Stromal cell of bone marrow (primary cell): Measurements from ENCODE around the gene CBFA2T3.

Source experiments
- DNase-seq: peaks from one replicate; pipeline ENCODE4 v3.0.0-alpha.2; 2012; ENCODE audit warnings: low read depth

The CBFA2T3 gene

GRCh38 chr16:88939245-88939971 is 37.6 kb downstream of the CBFA2T3 start:
- DNase-seq = no peak

DNA sequence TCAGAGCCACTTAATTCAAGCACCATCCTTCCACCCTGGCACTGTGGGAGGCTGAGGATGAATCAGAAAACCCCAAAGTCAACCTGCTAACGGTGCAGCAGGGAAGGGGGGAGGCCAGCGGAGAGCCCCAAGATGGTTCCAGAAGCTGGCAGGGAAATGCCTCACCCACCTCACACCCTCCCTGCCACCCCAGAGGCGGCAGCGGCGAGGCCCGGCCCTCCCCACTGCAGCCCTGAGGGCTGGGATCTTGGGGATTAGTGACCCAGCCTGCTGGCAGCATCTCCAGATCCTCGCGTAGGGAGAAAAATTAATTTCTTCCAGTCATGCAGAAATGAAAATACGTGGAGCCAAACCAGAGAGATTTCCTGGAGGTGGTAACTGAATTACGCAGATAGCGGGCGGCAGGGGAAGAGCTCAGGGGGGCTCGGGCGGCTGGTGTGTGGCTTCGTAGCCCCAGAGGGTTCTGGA is 38.2 kb downstream of the CBFA2T3 start:
- no peak for DNase-seq

DNA sequence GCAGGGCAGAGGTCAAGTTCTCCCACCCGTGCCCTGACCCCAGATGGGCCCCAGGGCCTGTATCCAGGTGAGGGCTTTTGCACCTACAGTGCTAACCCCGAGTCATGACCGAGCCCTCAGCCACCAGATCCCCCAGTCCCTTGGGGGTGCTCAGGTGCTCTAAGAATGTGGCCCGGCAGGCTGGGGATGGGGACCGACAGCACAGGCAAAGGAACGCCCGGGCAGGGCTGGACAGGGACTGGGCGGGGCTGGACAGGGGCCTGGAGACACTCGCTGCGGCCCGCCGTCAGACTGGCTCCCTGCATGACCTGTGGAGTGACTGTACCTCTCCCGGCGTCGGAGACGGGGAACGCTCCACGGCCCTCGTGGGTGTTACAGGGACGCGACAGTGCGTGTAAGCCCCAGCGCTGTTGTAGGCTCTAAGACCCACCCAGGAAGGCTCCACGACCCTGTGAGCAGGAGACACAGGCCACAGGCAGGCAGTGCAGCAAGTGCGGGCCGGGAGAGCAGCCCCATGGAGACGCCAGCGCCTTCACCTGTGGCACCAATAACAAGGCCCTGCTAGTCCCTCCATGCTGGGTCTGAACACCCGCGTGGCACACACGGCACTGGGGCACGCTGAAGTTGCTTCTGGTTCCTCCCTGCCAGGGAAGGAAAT is 38.8 kb downstream of the CBFA2T3 start:
- DNase-seq = no peak

DNA sequence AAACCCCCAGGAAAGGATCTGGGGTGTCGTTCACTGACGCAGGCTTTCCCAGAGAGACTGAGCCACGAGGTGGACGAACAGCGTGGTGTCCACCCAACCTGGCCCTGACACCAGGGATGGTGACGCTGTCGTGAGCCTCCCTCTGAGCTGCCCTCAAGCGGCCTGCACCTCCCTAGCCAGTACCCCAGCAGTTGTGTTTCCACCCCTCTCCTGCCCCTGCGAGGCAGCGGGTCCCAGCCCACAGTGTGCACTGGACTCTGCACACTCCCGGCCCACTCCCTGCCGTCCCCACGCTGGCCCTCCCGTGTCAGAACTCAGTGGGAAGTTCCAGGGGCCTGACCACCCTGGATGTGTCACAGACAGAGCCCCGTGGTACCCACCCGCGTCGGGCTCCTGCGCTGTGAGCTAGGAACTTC is 39.8 kb downstream of the CBFA2T3 start:
- DNase-seq = no peak

DNA sequence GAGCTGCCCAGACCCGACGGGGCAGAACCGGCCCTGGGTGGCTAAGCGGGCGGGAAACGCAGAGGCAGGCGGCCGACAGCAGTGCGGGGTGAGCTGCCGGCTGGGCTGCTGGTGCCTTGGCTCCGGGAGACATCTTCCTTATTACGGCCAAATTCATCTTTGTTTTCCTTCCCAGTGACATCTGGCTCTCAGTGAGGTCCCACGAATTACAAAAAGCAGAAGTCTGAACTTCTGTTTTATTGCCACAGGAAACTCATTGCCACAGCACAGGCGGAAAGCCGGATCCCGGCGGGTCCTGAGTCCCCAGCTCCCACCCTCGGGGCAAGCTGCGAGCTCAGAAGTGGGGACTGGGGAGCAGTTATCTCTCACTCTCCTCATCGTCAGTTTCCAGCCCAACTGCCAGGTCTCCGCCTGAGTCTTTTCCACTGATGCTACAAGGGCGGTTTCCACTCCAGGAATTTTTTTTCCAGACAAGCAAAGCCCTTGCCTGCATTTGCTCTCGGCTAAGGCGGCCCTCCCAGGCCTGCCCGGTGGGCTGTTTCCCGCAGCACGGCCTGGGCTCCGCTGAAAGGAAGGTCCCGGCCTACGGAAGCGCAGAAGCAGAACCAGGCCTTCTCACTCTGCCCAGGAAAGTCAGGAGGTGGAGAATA is 40.3 kb downstream of the CBFA2T3 start:
- DNase-seq = no peak

GRCh38 chr16:88936008-88936555 is 40.9 kb downstream of the CBFA2T3 start:
- no peak for DNase-seq

DNA sequence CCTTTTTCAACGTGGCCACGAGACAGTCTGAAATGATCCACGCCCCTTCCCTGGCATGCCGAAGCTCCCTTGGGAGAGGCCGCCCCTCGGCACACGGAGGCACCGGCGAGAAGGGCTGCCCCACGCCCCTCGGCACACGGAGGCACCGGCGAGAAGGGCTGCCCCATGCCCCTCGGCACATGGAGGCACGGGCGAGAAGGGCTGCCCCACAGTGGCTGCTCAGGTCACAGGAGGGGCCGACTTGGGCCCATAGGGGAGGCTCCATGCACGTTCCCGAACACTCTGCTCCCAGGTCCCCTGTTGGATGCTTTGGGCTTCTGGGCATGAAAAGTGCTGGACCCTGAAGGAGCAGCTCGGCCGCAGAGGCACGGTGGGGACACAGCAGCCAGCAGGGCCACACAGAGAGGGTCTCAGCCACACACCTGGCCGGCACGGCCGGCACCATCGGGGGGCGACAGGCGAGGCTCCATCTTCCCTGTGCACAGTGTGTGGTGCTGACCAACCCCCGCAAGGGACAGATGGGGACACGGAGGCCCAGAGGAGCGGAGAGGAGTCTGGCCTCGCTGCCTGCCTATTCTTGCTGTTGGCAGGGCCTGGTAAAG is 42.8 kb downstream of the CBFA2T3 start:
- DNase-seq = no peak

GRCh38 chr16:88932929-88933328 is 44.1 kb downstream of the CBFA2T3 start:
- DNase-seq = no peak

GRCh38 chr16:88931936-88932335 is 45.1 kb downstream of the CBFA2T3 start:
- DNase-seq = no peak

DNA sequence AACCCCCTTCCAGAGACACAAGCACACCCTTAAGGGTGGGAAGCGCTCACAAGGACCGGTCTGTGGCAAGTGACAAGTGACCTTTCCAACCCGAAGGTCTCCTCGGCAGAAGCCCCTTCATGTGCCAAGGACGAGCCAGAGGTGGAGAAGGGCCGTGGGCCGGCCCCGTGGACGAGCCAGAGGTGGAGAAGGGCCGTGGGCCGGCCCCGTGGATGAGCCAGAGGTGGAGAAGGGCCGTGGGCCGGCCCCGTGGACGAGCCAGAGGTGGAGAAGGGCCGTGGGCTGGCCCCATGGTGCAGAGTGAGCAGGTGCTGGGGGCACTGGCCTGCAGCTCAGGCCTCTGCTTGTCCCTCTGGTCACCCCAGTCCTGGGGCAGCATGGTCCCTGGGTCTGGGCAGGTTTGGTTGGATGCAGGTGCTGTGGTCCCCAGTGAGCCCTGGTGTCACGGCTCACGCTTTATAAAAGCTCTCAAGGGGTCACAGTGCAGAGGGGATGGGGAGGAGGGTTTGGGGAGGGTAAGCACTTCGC is 45.6 kb downstream of the CBFA2T3 start:
- no peak for DNase-seq

DNA sequence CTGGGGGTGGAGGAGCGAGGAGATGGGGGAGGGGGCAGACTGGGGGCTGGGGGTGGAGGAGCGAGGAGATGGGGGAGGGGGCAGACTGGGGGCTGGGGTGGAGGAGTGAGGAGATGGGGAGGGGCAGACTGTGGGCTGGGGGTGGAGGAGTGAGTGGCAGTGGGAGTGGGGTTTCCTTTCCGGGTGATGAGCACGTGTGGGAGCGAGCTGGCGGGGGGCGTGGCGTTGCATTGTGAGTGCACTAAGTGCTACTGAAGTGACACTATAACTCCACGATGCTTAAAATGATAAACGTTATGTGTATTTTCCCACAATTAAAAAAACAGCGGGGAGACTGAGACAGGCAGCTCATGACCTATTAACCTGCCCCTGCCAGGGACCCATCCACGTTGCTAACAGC is 46.3 kb downstream of the CBFA2T3 start:
- DNase-seq = no peak

DNA sequence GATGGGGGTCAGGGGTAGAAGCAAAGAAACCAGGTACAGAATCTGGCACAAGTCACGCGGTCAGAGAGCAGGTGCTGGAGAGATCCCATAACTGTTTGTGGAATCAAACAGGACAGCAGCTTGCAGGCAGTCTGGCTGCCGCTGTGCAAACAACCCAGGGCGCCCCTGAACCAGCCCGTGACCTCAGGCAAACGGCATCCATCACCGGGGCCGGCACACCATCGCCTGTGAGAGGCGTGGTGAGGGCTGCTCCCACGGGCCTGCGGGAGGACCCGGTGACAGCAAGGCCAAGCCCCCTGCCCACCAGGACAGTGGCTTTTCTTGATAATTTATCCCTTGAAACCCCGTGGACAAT is 47.9 kb downstream of the CBFA2T3 start:
- no peak for DNase-seq

- DNase-seq = no peak
These were observed 48.5 kb downstream of the CBFA2T3 start for GRCh38 chr16:88928405-88929090.

DNA sequence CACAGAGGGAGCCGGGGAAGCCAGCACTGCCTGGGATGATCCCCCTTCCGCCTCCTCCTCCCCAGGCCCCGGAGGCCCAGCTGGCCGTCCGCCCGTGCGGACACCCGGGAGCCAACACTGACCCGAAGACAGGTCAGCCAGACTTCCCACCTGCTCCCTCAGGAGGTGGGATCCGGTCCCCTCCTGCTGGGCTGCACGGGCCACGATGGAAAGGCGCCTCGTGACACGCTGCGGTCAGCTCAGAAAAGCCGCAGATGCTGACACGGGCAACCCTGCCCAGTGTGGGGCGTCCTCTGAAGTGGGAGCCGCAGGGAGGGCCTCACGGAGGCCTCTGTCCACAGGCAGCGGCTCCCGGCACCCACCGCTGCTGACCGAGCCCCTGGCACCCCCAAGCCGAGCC is 49.3 kb downstream of the CBFA2T3 start:
- no peak for DNase-seq

DNA sequence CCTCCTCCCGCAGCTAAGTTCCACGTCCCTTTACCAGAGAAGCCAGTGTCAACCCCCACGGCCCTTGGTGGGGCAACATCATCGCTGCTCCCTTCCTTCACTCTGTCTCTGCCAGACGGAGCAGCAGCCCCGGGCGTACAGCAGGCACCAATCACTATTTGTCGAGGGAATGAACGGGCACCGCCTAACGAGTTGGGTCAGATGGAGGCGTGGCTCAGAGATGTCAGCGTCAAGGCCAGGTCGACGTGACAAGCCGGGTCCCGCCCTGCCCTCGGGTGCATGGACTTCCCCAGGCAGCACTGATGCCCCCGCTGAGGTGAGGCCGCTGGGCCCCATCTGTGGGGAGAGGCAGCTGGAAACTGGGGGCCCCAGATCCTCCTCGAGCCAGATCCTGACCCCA is 50.0 kb downstream of the CBFA2T3 start:
- no peak for DNase-seq

DNA sequence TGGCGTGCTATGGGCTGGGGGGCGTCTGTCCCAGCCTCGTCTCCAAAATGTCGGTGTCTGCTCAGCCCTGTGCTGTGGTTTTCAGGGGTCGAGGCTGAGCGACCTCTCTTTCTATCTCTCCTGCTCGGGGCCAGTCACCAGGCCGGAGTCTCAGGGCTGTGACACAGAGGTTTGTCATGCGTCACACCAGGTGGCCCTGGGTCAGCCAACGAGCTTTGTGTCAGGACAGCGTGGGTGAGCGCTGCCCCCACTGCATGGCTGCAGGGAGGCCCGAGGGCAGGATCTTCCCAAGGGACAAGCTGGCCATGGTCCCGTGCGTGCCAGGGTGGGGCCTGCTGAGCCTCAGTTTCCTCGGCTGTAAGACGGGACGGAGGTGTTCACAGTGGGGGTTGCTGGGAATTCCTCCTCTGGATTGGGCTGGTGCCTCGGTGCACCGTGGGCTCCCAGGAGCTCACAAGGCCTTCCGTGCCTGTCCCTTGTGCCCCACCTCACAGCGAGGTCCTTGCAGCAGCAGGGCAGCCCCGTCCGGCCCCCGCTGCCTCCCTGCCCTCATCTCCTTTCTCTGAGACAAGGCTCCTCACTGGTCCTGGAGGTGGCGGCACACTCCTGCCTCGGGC is 50.5 kb downstream of the CBFA2T3 start:
- no peak for DNase-seq

- DNase-seq = no peak
These were observed 51.5 kb downstream of the CBFA2T3 start for GRCh38 chr16:88925540-88925887.

GRCh38 chr16:88924834-88925539 is 52.0 kb downstream of the CBFA2T3 start:
- peak; percentile 84 for DNase-seq

DNA sequence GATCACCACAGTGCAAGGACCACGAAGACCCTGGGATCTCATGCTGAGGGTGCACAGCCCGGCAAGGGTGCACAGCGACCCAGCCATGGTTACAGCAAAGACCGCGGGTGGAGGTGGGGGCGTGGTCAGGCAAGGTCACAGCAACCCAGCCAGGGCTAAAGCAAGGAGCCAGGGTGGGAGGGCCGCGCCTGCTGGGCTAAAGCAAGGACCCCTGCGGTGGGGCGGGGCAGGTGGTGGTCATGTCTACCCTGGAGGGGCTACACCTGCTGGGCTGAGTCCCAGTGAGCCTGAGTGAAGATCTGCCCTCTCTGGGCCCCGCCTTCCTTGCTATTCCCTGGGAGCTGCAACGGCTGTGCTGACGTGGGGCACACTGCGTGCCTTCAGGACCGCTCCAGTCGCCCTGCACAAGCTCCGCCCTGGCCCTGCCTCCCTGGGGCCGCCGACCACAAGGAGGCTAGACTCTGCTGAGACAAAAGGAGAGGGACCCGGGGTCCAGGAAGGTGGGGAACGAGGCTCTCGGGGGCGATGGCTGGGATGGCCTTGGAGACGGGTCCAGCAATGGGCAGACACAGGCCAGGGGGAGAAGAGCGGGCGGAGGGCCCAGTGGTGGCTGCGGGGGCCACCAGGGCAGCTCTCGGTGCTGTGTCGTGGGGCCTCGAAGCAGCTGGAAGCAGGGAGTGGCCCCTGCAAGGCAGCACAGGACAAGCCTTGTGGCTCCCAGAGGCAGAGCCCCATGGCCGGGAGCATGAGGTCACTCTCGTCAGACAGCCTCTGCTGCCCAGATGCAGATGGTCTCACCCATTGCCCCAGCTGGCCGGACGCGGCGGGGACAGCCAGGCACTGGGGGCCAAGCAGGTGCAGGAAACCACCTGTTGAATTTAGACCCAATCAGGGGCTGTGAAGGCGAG is 52.8 kb downstream of the CBFA2T3 start:
- no peak for DNase-seq

GRCh38 chr16:88923450-88923849 is 53.6 kb downstream of the CBFA2T3 start:
- no peak for DNase-seq
